Nephron (organoid): ENCODE measurements around the gene TNFRSF9.
"Not testable (repeated sequence)": the region's sequence is repeated elsewhere in the genome, so short reads cannot be mapped to it uniquely, and the experiment has no call there.

Experiments used
- H3K27ac Mint-ChIP-seq, 3 experiments: 2 replicates each; pipeline ENCODE4 v1.8.0; 2020; ENCODE audit warnings: mixed read lengths in 3 of 3, mild to moderate bottlenecking in 2 of 3, moderate library complexity in 1 of 3
- H3K27me3 Mint-ChIP-seq: 2 replicates; pipeline ENCODE4 v1.8.0; 2021; ENCODE audit warnings: low read depth, mild to moderate bottlenecking, moderate library complexity, mixed read lengths
- H3K36me3 Mint-ChIP-seq: 2 replicates; pipeline ENCODE4 v1.8.0; 2020; ENCODE audit warnings: low read depth, mixed read lengths
- H3K4me1 Mint-ChIP-seq: 2 replicates; pipeline ENCODE4 v1.8.0; 2020; ENCODE audit warnings: mixed read lengths
- H3K4me3 Mint-ChIP-seq, 3 experiments: 2 replicates each; pipeline ENCODE4 v1.8.0; 2020; ENCODE audit warnings: mild to moderate bottlenecking in 3 of 3, mixed read lengths in 3 of 3, moderate library complexity in 2 of 3
- H3K9me3 Mint-ChIP-seq: 2 replicates; pipeline ENCODE4 v1.8.0; 2020; ENCODE audit warnings: mixed read lengths
- CTCF ChIP-seq, 3 experiments: fragments of 200-600 bp; sonication (generic); IDR thresholded peaks; one replicate each; pipeline ENCODE4 v1.5.0; 2021; ENCODE audit warnings: antibody characterized with exemption in 3 of 3; ENCODE audit not compliant: unreplicated experiment in 3 of 3

The TNFRSF9 gene

GRCh38 chr1:7930645-7931445 lies 9.8 kb downstream of the TNFRSF9 start:
- no peaks in the 10 kb centered on the region for H3K4me1 Mint-ChIP-seq
- no peaks in the 10 kb centered on the region for H3K36me3 Mint-ChIP-seq
- no peak for TF ChIP-seq CTCF (IDR thresholded peaks at IDR 0.05; ENCODE audit: unreplicated experiment in 3 of 3)
- peaks cover 42% of the 10 kb centered on the region for H3K27me3 Mint-ChIP-seq
- H3K27ac Mint-ChIP-seq, result no peak overlapping the region
- no peak overlapping the region for H3K4me3 Mint-ChIP-seq
- H3K9me3 Mint-ChIP-seq, result no peaks in the 10 kb centered on the region

- peaks cover 34% of the 10 kb centered on the region for H3K27me3 Mint-ChIP-seq
- H3K4me1 Mint-ChIP-seq, result no peaks in the 10 kb centered on the region
- TF ChIP-seq CTCF (IDR thresholded peaks at IDR 0.05; ENCODE audit: unreplicated experiment in 3 of 3), result no peak
- no peak overlapping the region for H3K4me3 Mint-ChIP-seq
- no peaks in the 10 kb centered on the region for H3K36me3 Mint-ChIP-seq
- H3K9me3 Mint-ChIP-seq, result no peaks in the 10 kb centered on the region
- H3K27ac Mint-ChIP-seq, result no peak overlapping the region
Measured at GRCh38 chr1:7929637-7930036, 11.0 kb downstream of the TNFRSF9 start.

GRCh38 chr1:7928247-7928646 lies 12.4 kb downstream of the TNFRSF9 start:
- no peaks in the 10 kb centered on the region for H3K4me1 Mint-ChIP-seq
- H3K4me3 Mint-ChIP-seq, result no peak overlapping the region
- H3K9me3 Mint-ChIP-seq, result no peaks in the 10 kb centered on the region
- peaks cover 34% of the 10 kb centered on the region for H3K27me3 Mint-ChIP-seq
- no peak for TF ChIP-seq CTCF (IDR thresholded peaks at IDR 0.05; ENCODE audit: unreplicated experiment in 3 of 3)
- no peak overlapping the region for H3K27ac Mint-ChIP-seq
- H3K36me3 Mint-ChIP-seq, result no peaks in the 10 kb centered on the region

GRCh38 chr1:7927061-7927460 lies 13.6 kb downstream of the TNFRSF9 start:
- not testable (repeated sequence) for H3K4me3 Mint-ChIP-seq, H3K27ac Mint-ChIP-seq

GRCh38 chr1:7922301-7922700 lies 18.3 kb downstream of the TNFRSF9 start:
- H3K27ac Mint-ChIP-seq, result no peak overlapping the region
- no peak for TF ChIP-seq CTCF (IDR thresholded peaks at IDR 0.05; ENCODE audit: unreplicated experiment in 3 of 3)
- peaks cover 19% of the 10 kb centered on the region for H3K27me3 Mint-ChIP-seq
- H3K9me3 Mint-ChIP-seq, result no peaks in the 10 kb centered on the region
- H3K4me1 Mint-ChIP-seq, result no peaks in the 10 kb centered on the region
- H3K4me3 Mint-ChIP-seq, result no peak overlapping the region
- H3K36me3 Mint-ChIP-seq, result no peaks in the 10 kb centered on the region

More at GRCh38 chr1:7927061-7927460, 13.6 kb downstream of the TNFRSF9 start:
- H3K36me3 Mint-ChIP-seq, H3K9me3 Mint-ChIP-seq, H3K4me1 Mint-ChIP-seq: not testable (repeated sequence)
- H3K27me3 Mint-ChIP-seq, result peaks cover 34% of the 10 kb centered on the region

GRCh38 chr1:7921796-7922195 lies 18.8 kb downstream of the TNFRSF9 start:
- Mint-ChIP-seq H3K4me1 (no peaks in the 10 kb centered on the region), H3K27me3 (peaks cover 14% of the 10 kb centered on the region), H3K27ac (no peak overlapping the region), H3K36me3 (no peaks in the 10 kb centered on the region), H3K9me3 (no peaks in the 10 kb centered on the region), H3K4me3 (no peak overlapping the region)
- TF ChIP-seq CTCF (IDR thresholded peaks at IDR 0.05; ENCODE audit: unreplicated experiment in 3 of 3), result no peak
